H1 (cell line): ENCODE results near the gene CKAP2L. TPM values are rescaled to one million over a fixed set of nuclear protein-coding genes. Genes with fewer than 3 reads are reported as not detected.

Source experiments
- POLR2A ChIP-seq, 2 experiments: IDR thresholded peaks; 1 replicate in 1 of 2; 2 replicates in 1 of 2; pipeline ENCODE4 v1.6.1; 2011; ENCODE audit warnings: low read depth in 2 of 2, low read length in 2 of 2, mild to moderate bottlenecking in 2 of 2; ENCODE audit errors: control extremely low read depth in 1 of 2
- SRF ChIP-seq: IDR thresholded peaks from 2 replicates; pipeline ENCODE4 v1.6.1; 2011; ENCODE audit warnings: mild to moderate bottlenecking, low read depth, low read length, moderate library complexity
- polyA plus RNA-seq, 7 experiments: library from polyadenylated mRNA; depleted of rRNA in 3 of 7; stranded (reverse) in 5 of 7; unstranded in 2 of 7; fragments of >200 nt in 5 of 7; fragments of 200-250 nt in 2 of 7; gene quantifications; 1 replicate in 5 of 7; 2 replicates in 1 of 7; 4 replicates in 1 of 7; pipeline versions ENCODE4 v1.2.1 to v1.2.3, GENCODE V29; 2011 to 2013; ENCODE audit warnings: missing spikeins in 2 of 7, mixed read lengths in 2 of 7
- total RNA-seq: library from RNA; stranded (reverse); fragmentation: NEBNext Ultra II Directional; extraction: Animal tissue kit (Norgen Biotek cat#: 25700); gene quantifications from 2 replicates; pipeline ENCODE4 v1.2.1, GENCODE V29; 2021

CKAP2L gene
- total and polyA plus RNA-seq, 2 of the 8 experiments (the other 6 are each of a cell fraction or from before 2014, with no cell fraction given) = 2.5 to 20.7 TPM

DNA sequence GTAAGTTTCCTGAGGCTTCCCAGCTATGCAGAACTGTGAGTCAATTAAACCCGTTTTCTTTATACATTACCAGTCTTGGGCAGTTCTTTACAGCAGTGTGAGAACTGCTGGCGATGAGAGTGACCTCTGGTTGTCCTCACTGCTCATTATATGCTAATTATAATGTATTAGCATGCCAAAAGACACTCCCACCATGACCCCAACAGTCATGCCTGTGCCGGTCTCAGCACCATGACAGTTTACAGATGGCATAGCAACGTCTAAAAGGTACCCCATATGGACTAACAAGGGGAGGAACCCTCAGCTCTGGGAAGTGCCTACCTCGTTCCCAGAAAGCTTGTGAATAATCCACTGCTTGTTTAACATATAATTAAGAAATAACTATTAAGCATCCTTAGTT is 28.0 kb upstream of the CKAP2L start (continued):
- TF ChIP-seq SRF = no peak
- no peak for TF ChIP-seq POLR2A (IDR thresholded peaks at IDR 0.05; ENCODE audit: control extremely low read depth in 1 of 2, low read depth in 2 of 2, low read length in 2 of 2)
